ENCODE data around the gene SUMF2.
A peak's percentile ranks its signal among the peaks of the same experiment; 100 is the strongest.
"Not testable (repeated sequence)": the region's sequence is repeated elsewhere in the genome, so short reads cannot be mapped to it uniquely, and the experiment has no call there.

SUMF2 gene

GRCh38 chr7:56063882-56064625 is at the start of gene SUMF2:
TSS of gene SUMF2 (plus strand) at chr7:56064286. CDS start at chr7:56064312, 26 bp downstream.
- peak; percentile 84 for DNase-seq (ENCODE audit: low read depth)

GRCh38 chr7:56017015-56017414 is 47.1 kb upstream of the SUMF2 start:
- not testable (repeated sequence) for DNase-seq (ENCODE audit: low read depth)

- no peak for DNase-seq (ENCODE audit: low read depth)
Observed at GRCh38 chr7:56019501-56019900, 44.6 kb upstream of the SUMF2 start.

GRCh38 chr7:56023500-56023899 is 40.6 kb upstream of the SUMF2 start:
- DNase-seq (ENCODE audit: low read depth) = no peak

GRCh38 chr7:56026538-56026937 is 37.5 kb upstream of the SUMF2 start:
- no peak for DNase-seq (ENCODE audit: low read depth)

- DNase-seq (ENCODE audit: low read depth) = no peak
Observed at GRCh38 chr7:56028942-56029630, 35.0 kb upstream of the SUMF2 start.

- DNase-seq (ENCODE audit: low read depth) = no peak
Observed at GRCh38 chr7:56030340-56030739, 33.7 kb upstream of the SUMF2 start.

- DNase-seq (ENCODE audit: low read depth) = not testable (repeated sequence)
Observed at GRCh38 chr7:56031556-56031955, 32.5 kb upstream of the SUMF2 start.

GRCh38 chr7:56032578-56032977 is 31.5 kb upstream of the SUMF2 start:
- DNase-seq (ENCODE audit: low read depth) = not testable (repeated sequence)

- peak; percentile 53 for DNase-seq (ENCODE audit: low read depth)
Observed at GRCh38 chr7:56033671-56034432, 30.2 kb upstream of the SUMF2 start.

GRCh38 chr7:56040730-56041129 is 23.4 kb upstream of the SUMF2 start:
- DNase-seq (ENCODE audit: low read depth) = no peak

- DNase-seq (ENCODE audit: low read depth) = not testable (repeated sequence)
Observed at GRCh38 chr7:56045758-56046157, 18.3 kb upstream of the SUMF2 start.

- DNase-seq (ENCODE audit: low read depth) = peak; percentile 64
Observed at GRCh38 chr7:56046721-56047445, 17.2 kb upstream of the SUMF2 start.

- DNase-seq (ENCODE audit: low read depth) = not testable (repeated sequence)
Observed at GRCh38 chr7:56047446-56048116, 16.5 kb upstream of the SUMF2 start.

- DNase-seq (ENCODE audit: low read depth) = no peak
Observed at GRCh38 chr7:56048245-56048644, 15.8 kb upstream of the SUMF2 start.

GRCh38 chr7:56048763-56049162 is 15.3 kb upstream of the SUMF2 start:
- not testable (repeated sequence) for DNase-seq (ENCODE audit: low read depth)

- no peak for DNase-seq (ENCODE audit: low read depth)
Observed at GRCh38 chr7:56051053-56051338, 13.1 kb upstream of the SUMF2 start.

GRCh38 chr7:56051339-56052191 is 12.5 kb upstream of the SUMF2 start, which contains the start of the genes CCT6A and PSPH:
TSS of gene CCT6A (plus strand) at chr7:56051765. CDS start at chr7:56051849, 84 bp downstream.
TSS of gene PSPH (minus strand) at chr7:56051444. CDS start at chr7:56021212, 30,232 bp downstream.
- DNase-seq (ENCODE audit: low read depth) = peak; percentile 97

GRCh38 chr7:56053379-56053778 is 10.7 kb upstream of the SUMF2 start:
- no peak for DNase-seq (ENCODE audit: low read depth)

- no peak for DNase-seq (ENCODE audit: low read depth)
Observed at GRCh38 chr7:56053993-56054392, 10.1 kb upstream of the SUMF2 start.

Measured in fibroblast of the conjunctiva (primary cell).